ENCODE data around the gene SIRT4.
"Not testable (repeated sequence)": the region's sequence is repeated elsewhere in the genome, so short reads cannot be mapped to it uniquely, and the experiment has no call there.

SIRT4 gene

GRCh38 chr12:120301962-120302815 is at the start of gene SIRT4:
SIRT4 (plus strand) TSS chr12:120302321; CDS start chr12:120303562, 1,241 bp downstream.
- peak; percentile 90 for DNase-seq

GRCh38 chr12:120253313-120253712 is 48.8 kb upstream of the SIRT4 start:
- DNase-seq: not testable (repeated sequence)

- DNase-seq: no peak
Observed at GRCh38 chr12:120254809-120255208, 47.3 kb upstream of the SIRT4 start.

DNA sequence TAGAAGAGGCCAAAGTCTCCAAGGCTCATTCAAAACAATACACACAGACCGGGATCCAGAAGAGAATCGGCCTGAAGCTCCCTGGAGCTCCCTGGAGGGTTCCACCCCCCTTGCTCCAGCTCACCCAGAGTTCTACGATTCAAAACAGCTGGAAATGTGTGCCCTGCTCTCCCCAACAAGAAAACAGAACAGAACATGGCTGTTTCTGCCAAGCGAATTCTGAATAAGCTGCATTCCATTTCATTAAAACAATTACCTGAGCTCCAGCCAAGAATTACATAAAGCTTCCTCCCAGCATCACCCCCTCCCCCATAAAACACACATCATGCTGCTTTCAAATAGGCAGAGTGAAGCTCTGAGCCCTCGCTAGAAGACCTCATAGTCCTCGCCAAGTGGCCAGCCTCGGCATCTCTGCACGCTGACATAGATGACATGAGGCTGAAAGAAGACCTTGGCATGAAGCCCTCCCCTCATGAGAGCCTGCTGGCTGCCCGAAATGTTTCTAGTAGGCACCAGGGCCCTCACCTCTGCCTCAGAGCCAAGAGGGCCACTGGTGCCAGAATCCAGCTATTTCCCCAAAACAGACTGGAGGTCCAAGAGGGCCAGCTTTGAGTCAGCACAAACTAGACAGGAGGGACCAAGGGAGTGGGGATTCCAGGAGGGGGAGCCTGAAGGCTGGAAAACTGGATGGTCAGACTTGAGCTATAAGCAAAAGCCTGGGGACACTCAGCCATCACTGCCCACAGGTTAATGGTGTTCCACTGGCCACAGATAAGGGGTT is 44.9 kb upstream of the SIRT4 start:
- peak; percentile 16 for DNase-seq

DNA sequence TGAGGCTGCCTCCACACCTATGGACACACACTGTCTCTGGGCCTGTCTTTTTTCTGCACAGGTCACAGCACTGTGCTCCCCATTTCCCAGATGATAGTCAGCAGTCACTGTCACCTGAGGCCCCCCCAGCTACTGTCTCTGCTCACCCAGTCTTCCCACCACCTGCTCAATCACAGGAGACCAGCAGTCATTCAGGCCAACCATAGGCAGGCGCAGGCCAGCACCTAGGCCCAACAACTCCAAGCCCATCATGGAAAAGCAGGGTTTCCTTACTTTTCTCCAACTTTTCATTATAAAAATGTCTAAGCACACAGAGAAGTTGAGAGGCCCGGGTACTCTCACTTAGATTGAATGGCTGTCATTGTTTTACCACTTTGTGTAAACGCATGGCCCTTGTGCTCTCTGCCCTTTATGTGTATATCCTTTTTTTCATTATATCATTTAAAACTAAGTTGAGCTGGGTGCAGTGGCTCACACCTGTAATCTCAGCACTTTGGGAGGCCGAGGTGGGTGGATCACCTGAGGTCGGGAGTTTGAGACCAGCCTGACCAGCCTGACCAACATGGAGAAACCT is 43.7 kb upstream of the SIRT4 start:
- DNase-seq: no peak

DNA sequence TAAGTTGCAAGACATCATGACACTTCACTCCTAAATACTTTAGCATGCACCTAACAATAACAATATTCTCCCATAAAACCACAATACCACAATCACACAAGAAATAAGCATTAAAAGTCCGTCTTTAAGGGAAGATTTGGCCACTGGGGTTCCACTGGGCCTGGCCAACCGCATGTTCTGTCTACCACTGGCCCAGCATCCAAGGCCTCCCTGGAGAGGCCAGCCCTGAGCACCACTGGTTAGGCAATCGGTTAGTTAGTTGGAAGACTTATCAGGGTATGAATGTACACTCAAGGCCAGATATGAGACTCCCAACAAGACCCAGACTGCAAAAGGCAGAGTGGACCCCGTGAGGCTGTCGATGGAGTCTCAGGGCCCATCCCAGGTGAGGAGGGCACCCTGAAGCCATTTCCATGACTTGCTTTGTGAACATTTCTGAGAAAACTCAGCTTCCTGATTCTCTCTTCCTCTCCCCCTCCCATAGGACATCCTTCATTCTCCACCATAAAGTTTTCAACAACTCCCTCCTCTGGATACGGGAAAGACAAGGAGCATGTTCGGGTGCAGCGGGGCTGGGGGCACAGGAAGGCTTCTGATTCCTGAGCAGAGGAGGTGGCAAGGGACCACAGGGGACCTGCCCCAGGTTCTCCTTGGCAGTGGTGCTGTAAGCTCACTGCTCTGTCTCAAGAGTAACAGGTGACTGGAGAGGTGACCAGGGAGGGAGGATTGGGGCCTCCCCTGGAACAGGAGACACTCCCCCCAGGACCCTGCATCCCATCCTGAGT is 42.5 kb upstream of the SIRT4 start:
- no peak for DNase-seq

DNA sequence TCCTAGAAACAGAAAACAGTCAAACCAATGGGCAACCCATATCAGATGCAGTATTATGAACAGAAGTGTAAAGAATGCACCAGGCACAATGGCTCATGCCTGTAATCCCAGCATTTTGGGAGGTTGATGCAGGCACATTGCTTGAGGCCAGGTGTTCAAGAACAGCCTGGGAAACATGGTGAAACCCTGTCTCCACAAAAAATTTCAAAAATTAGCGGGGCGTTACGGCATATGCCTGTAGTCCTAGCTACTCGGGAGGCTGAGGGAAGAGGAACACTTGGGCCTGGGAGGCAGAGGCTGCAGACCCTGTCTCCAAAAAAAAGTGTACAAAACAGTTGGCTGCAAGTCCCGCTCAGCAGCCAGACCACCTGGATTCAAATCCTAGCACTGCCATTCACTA is 41.5 kb upstream of the SIRT4 start:
- DNase-seq: no peak

- no peak for DNase-seq
Observed at GRCh38 chr12:120261951-120262851, 39.9 kb upstream of the SIRT4 start.

DNA sequence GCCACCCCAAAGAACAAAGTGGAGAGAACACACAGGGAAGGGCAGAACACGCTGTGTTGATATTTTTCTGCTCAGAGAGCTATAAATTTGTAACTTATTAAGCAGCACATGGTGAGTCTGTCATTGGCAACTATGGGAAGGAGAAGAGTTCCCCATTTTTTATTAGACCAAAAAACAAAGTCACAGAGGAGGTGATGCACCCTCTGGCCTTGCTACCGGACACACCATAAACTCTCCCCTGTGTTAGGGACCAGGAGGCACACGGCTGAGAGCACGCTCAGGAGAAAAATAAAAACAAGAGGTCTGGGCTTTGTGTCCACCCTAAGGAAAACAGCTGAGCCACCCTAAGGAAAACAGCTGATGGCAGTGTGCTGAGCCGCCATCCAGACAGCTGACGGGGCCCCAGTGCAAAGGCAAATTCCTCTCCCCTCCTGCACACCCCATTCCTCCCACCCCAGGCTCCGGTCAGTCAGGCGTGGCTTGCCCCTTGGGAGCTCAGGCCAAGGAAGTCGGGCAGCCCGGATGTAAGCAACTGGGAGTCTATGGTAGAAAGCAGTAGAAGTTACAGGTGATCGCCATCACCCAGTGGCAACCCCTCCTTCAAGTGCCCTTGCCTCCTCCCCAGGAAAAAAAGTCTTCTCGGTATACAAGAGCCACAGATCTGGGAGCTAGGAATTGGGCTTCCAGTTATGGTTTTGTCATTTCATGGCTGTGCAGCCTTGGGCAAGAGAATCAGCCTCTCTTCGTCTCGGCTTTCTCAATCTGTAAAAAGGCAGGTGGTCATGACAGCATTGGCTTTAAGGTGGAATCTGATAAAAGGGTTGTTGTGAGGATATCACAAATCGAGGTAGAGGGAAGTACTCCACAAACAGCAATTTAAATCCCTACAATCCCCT is 39.0 kb upstream of the SIRT4 start:
- no peak for DNase-seq

- DNase-seq: no peak
Observed at GRCh38 chr12:120263748-120264085, 38.4 kb upstream of the SIRT4 start.

DNA sequence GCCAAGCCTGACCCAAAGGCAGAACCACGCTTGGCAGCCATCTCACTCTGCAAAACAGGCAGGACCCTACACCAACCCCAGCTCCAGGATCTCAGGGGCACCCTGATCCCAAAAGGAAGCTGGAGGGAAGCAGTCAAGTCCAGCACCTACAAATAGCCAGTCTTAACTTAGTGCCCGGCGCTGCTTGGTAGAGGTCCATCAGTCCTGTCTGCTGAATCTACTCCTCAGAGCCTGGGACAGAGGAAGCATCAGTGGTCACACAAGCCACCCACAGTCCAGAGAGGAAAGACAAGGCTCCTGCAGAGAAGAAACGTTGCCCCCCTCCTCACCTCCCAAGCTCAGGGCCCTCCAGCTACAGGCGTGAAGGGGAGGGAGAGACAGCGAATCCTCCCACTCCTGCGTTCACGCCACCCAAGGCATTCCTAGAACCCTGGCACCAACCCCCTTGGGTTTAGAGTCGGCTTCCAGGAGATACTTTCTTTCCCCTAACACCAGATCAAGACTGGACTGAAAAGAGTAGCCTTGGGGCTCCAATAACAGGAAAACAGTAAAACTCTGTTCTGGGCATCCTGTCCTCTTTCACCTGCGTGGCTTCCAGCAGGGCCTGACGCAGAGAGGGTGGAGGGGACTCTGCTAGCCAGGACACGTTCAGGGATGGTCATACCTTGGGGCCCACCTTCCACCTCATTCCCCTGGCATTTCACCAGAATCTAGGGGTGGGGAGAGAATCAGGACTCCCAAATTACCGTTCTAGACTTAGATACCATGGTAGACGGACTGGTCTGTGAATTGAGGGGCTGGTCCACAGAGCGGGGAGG is 37.8 kb upstream of the SIRT4 start:
- DNase-seq: no peak

DNA sequence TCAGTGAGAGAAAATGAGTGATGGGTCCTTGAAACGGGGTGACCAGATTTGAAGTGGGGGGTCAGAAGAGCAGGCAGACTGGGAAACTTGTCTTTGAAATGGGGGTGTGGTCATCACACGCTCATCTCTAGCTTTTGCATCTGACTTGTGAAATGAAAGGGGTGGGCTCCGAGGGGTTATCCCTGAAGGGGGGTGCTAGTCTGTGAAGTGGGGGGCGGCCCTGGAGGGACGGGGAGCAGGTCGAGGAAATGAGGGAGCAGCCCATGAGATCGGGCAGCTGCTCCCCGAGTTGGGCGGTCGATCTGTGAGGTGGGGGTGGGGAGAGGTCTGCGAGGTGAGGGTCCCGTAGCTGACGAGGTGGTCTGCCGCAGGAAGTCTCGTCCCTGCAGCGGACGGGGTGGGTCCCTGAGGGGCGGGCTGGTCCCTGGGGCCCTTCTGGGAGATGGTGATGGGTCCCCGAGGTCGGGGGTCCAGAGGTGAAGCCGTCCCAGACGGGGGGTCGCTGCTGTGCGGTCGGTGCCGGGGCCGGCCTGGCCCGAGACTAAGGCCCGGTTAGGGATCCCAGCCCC is 37.1 kb upstream of the SIRT4 start:
- DNase-seq: no peak

GRCh38 chr12:120265473-120266179 is 36.5 kb upstream of the SIRT4 start, which contains the start of gene PXN:
PXN (minus strand) TSS chr12:120265730; CDS start chr12:120265629, 101 bp downstream.
- DNase-seq: peak; percentile 12

DNA sequence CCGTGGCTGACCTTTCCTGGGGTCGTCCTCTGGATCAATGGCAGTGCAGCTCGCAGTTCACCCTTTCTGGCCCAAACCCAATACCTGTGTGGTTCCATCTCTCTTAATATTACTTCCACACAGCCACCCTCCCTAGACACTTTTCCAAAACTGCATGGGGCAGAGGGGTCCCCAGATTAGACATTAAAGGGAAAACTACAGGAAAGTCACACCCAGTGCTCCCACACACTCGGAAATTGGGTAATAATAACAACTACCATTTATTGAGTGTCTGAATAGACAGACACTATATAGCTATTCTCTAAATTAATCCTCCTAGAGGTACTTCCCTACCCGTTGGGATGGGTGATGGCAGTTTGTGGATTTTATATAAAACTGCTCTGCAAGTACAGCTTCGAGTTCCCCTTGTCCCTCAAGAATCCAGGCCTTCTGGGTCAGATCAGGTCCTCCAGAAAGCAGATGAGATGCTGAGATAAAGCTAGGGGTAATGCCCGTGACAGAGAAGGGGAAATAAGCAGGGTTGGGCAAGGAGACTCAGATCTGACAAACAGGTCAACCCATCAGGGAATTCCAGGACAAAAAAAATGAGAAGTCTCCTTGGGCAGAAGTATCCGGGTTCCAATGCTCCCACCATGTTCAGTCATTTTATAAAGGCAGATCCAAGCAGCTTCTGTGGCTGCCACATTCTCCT is 35.8 kb upstream of the SIRT4 start:
- no peak for DNase-seq

DNA sequence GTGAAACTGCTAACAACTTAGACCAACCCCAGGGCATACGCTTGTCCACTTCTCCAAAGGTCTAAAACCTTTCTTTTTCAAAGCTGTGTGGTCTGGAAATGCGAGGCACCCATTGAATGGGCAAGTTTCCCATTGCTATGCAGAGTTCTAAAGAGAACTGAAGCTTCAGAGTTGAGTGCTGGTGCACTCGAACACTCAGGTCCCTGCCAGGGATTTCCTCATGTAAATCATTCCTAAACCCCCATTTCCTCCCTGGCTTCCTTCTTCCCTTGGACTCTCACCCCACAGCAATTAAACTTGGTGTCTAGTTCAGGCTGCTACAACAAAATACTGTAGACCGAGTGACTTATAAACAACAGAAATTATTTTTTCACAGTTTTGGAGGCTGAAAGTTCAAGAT is 34.4 kb upstream of the SIRT4 start:
- DNase-seq: no peak

- no peak for DNase-seq
Observed at GRCh38 chr12:120276734-120277133, 25.4 kb upstream of the SIRT4 start.

- no peak for DNase-seq
Observed at GRCh38 chr12:120278137-120279069, 23.7 kb upstream of the SIRT4 start.

Measured in NCI-H1694 (cell line).